ENCODE results near the gene SPTBN1. TPM values are rescaled to one million over a fixed set of nuclear protein-coding genes. Genes with fewer than 3 reads are reported as not detected.

Gene SPTBN1
- total RNA-seq, 1 donor from 2014 or later, result 229 TPM

- DNase-seq, result peak; percentile 43
These were observed 178.7 kb downstream of the SPTBN1 start for GRCh38 chr2:54634564-54635511.

- no peak for DNase-seq
These were observed 179.5 kb downstream of the SPTBN1 start for GRCh38 chr2:54635554-54636152.

- no peak for DNase-seq
These were observed 180.4 kb downstream of the SPTBN1 start for GRCh38 chr2:54636415-54637139.

DNA sequence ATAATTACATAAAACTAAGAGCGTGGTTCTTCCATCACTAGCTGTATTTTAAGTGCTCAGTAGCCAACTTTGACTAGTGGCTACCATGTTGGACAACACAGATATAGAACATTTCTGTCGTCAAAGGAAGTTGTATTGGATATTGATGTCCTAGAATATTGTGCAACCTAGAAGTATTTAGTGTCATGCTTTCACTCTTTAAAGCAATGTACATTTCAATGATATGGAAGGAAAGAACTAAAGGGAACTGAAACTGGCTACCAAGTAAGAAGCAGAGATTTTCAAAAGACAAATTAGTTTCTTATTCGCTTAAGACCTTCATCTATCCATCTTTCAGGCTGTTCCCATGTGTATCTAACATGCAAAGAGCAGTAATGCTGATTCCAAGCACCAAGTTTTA, 182.0 kb downstream of the SPTBN1 start:
- no peak for DNase-seq

GRCh38 chr2:54638774-54639187, 182.7 kb downstream of the SPTBN1 start:
- DNase-seq, result peak; percentile 27

DNA sequence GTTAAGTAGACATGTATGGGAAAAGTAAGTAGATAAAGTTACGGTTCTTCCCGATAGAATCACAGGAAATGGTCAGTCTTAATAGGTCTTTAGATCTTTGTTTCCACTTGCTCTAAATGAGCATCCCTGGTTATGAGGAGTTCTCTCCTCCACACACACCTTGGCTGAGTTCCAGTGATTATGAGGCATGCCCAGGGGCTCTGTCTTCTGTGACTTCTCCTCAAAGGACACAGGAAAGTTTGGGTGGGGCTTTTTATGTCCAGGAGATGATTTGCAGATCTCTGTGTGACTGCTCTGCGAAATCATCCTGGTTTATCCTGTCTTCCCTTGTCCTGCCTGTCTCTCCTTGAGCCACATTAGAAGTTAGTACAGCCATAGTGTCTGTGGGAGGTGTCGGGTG, 183.5 kb downstream of the SPTBN1 start:
- DNase-seq, result no peak

GRCh38 chr2:54640834-54641540, 184.9 kb downstream of the SPTBN1 start:
- no peak for DNase-seq

DNA sequence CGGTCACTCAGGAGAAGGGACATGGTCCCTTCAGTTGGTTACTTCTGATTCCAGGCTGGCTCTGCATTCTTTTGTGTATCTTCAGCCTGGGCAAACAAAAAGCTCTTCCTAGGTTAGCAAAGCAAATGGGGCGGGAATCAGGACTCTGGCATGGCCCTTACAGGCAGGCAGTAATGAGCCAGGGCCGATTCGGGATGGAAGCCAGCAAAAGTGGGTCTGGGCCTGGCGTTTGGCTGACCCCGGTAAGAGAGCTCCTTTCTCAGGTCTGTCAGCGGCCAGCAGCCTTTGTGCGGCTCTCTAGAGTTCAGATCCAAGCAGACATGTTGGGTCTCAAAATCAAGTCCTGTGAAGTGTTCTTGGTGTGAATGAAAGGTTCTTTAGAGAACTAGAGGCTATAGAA, 185.9 kb downstream of the SPTBN1 start:
- no peak for DNase-seq

DNA sequence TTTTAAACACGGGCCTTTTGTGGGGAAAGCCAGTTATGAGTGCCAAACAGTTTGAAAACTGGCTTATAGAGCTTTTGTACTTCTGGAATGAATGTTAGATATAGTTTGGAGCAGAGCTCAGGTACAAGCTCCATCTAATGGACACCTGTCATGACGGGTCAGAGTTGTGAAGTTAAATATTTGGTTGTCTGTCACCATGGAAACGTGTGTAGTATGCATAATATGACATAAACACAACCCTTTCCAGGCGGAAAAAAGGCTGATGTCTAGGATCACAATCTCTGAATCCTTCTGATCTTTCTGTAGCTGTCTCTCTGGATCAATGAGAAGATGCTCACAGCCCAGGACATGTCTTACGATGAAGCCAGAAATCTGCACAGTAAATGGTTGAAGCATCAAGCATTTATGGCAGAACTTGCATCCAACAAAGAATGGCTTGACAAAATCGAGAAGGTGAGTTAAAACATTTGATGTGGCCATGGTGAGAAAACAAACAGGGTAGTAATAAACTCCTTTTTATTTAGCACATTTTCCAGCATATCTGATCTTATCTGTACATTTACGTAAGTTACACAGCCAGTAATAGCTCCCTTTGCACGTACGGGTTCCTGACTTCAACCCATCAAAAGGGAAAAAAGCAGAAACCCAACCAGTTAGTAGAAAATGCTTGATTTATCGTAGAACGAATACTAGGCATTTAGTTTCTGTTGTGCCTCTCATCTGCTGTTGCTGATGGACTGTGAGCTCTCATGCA, 186.7 kb downstream of the SPTBN1 start:
- DNase-seq, result no peak

DNA sequence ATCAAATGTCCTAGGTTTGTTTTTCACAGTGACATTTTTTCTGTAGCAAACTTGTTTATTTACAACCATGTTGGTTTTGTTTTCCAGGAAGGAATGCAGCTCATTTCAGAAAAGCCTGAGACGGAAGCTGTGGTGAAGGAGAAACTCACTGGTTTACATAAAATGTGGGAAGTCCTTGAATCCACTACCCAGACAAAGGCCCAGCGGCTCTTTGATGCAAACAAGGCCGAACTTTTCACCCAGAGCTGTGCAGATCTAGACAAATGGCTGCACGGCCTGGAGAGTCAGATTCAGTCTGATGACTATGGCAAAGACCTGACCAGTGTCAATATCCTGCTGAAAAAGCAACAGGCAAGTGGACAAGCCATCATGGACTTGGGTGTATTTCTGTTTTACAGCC, 188.1 kb downstream of the SPTBN1 start:
- DNase-seq, result no peak

- DNase-seq, result no peak
These were observed 190.2 kb downstream of the SPTBN1 start for GRCh38 chr2:54646170-54646927.

GRCh38 chr2:54648256-54648655, 192.1 kb downstream of the SPTBN1 start:
- DNase-seq, result no peak

DNA sequence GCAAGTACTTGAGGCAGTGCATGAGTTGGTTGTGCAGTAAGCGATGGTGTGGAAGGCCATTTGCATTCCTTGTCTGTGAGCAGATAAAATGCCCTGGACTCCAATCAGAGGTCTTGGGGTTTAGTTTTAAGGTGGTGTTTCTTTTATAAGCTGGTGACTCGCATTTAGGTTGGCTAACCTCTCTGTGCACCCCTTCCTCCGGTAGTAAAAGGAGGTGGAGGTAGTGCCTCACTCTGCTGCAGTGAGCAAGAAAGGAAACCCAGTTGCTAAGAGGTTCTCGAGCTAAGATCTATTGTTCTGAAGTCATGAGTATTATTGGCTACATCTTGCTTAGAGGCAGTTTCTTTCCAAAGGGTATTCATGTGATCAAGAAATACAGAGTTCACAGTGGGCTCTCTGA, 193.1 kb downstream of the SPTBN1 start:
- no peak for DNase-seq

- no peak for DNase-seq
These were observed 193.5 kb downstream of the SPTBN1 start for GRCh38 chr2:54649633-54650032.

DNA sequence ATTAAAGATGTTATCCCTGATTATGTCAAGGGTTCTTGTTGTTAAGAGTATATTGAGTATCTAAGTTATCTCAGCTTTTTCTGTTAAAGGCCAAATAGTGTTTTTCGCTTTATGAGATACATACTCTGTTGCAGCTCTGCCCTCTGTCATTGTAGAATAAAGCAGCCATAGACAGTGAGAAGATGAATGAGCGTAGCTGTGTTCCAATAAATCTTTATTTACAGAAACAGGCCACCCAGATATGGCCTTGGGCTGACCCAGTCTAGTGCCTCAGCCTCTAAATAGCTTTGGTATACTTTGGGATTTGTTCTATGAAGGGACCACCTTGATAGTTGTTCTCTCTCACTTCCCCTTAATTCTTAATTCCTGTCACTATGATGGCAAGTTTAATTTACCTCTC, 194.5 kb downstream of the SPTBN1 start:
- no peak for DNase-seq

- DNase-seq, result no peak
These were observed 195.2 kb downstream of the SPTBN1 start for GRCh38 chr2:54651291-54651690.

DNA sequence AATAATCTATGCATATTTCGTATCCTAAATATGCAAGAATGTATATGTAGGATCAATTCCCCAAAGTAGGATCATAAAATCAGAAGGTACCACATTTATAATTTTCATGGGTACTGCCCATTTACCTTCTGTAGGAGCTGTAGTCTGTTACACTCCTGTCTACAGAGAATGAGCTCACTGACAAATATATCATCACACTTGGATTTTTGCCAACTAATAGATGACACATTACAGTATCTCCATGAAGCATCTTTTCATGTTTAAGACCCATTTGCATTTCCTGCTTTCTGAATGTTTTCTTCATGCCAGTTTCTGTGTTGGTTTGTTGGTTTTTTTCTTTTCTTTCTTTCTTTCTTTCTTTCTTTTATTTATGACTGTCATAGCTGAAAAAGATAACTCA, 196.4 kb downstream of the SPTBN1 start:
- no peak for DNase-seq

- no peak for DNase-seq
These were observed 197.6 kb downstream of the SPTBN1 start for GRCh38 chr2:54653572-54654204.

- no peak for DNase-seq
These were observed 199.1 kb downstream of the SPTBN1 start for GRCh38 chr2:54655046-54655809.

DNA sequence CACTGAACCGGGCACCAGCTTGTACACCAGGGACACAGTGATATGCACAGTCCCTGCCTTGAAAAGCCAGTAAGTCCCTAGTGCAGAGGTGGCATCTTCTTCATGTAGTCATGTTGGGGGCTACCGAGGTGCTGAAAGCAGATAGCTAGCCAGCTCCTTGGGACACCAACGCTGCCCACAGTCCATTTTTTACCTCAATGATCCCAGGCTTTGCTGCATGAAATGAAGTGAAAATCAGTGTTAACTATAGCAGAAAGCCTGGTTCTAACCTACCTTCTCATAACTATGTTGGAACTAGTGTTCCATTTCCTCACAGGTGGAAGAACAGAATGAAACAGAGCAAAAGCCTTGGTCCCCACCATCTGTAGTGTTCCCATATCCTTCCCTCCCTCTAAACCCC, 200.7 kb downstream of the SPTBN1 start:
- no peak for DNase-seq

All from skin of body (tissue), 2 donors.